ENCODE measurements around the gene PNLDC1. TPM values are rescaled to one million over a fixed set of nuclear protein-coding genes. Genes with fewer than 3 reads are reported as not detected.
A peak's percentile ranks its signal among the peaks of the same experiment; 100 is the strongest.

Gene PNLDC1
- total RNA-seq, 4 donors from 2014 or later, result not detected

DNA sequence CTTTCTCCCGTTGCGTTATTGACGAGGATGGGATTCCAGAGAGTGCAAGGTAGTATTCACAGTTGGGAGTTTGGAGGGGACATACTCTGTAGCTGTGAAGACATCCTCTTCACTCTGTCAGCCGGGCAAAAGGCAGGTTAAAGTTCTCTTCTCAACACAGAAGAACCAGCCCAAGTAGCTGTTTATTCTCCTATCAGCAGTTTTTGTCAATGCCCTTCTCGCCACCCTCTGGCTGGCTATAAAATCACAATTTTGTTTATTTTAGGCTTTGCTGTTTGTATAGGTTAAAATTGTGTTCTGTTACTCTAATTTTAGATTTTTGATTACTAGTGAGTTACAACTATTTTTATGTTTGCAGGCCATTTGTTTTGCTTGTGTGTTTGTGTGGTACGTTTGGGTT, 52.8 kb downstream of the PNLDC1 start:
- Histone ChIP-seq H3K4me1 (no peaks in the 10 kb centered on the region), H3K27ac (no peak overlapping the region), H3K27me3 (no peaks in the 10 kb centered on the region), H3K36me3 (no peaks in the 10 kb centered on the region), H3K9me3 (peaks cover 0 to 7% (median 0%) of the 10 kb centered on the region in 4 donors), H3K4me3 (no peak overlapping the region)
- DNase-seq, result no peak
- TF ChIP-seq CTCF (IDR thresholded peaks at IDR 0.05), result peak in 4 of 6 experiments; percentile 8 to 44 (median 39)
- no peak for TF ChIP-seq POLR2A (IDR thresholded peaks at IDR 0.05)

- Histone ChIP-seq H3K9me3 (peaks cover 0 to 3% (median 0%) of the 10 kb centered on the region in 4 donors), H3K27me3 (no peaks in the 10 kb centered on the region), H3K4me3 (no peak overlapping the region), H3K27ac (no peak overlapping the region), H3K36me3 (no peaks in the 10 kb centered on the region), H3K4me1 (no peaks in the 10 kb centered on the region)
- TF ChIP-seq POLR2A (IDR thresholded peaks at IDR 0.05) (no peak), CTCF (IDR thresholded peaks at IDR 0.05) (no peak)
- no peak for DNase-seq
These were observed 53.7 kb downstream of the PNLDC1 start for GRCh38 chr6:159853754-159854153.

GRCh38 chr6:159854959-159855358, 54.9 kb downstream of the PNLDC1 start:
- H3K36me3 ChIP-seq, result no peaks in the 10 kb centered on the region
- no peaks in the 10 kb centered on the region for H3K4me1 ChIP-seq

DNA sequence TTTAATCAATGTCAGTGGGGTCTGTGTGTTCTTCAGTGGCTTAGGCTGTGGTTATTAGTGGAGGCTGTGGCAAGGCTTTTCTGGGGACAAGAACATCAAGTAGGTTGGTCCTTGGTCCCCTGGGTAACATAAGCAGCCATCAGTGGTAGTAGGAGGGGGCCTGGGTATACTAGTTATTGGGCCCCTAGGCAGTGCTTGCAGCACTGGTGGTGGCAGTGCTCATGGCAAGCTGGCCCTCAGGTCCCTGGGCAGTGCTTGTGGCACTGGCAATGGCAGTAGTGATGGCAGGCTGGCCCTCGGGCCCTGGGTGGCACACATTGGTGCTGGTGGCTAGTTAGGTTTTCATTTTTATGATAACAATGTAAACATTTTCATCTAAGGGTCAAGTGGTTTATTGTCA, 58.2 kb downstream of the PNLDC1 start:
- Histone ChIP-seq H3K4me3 (no peak overlapping the region), H3K36me3 (no peaks in the 10 kb centered on the region), H3K9me3 (no peaks in the 10 kb centered on the region), H3K27me3 (no peaks in the 10 kb centered on the region), H3K27ac (no peak overlapping the region), H3K4me1 (no peaks in the 10 kb centered on the region)
- no peak for DNase-seq
- TF ChIP-seq POLR2A (IDR thresholded peaks at IDR 0.05), result no peak
- no peak for TF ChIP-seq CTCF (IDR thresholded peaks at IDR 0.05)

More at GRCh38 chr6:159854959-159855358, 54.9 kb downstream of the PNLDC1 start:
- TF ChIP-seq CTCF (IDR thresholded peaks at IDR 0.05) (no peak), POLR2A (IDR thresholded peaks at IDR 0.05) (no peak)
- H3K9me3 ChIP-seq, result no peaks in the 10 kb centered on the region
- no peak overlapping the region for H3K4me3 ChIP-seq
- DNase-seq, result no peak
- H3K27ac ChIP-seq, result no peak overlapping the region
- H3K27me3 ChIP-seq, result no peaks in the 10 kb centered on the region

- TF ChIP-seq CTCF (IDR thresholded peaks at IDR 0.05) (no peak), POLR2A (IDR thresholded peaks at IDR 0.05) (no peak)
- Histone ChIP-seq H3K4me3 (no peak overlapping the region), H3K4me1 (no peaks in the 10 kb centered on the region), H3K9me3 (no peaks in the 10 kb centered on the region), H3K27ac (no peak overlapping the region), H3K27me3 (no peaks in the 10 kb centered on the region), H3K36me3 (no peaks in the 10 kb centered on the region)
- no peak for DNase-seq
These were observed 60.4 kb downstream of the PNLDC1 start for GRCh38 chr6:159860482-159860881.

DNA sequence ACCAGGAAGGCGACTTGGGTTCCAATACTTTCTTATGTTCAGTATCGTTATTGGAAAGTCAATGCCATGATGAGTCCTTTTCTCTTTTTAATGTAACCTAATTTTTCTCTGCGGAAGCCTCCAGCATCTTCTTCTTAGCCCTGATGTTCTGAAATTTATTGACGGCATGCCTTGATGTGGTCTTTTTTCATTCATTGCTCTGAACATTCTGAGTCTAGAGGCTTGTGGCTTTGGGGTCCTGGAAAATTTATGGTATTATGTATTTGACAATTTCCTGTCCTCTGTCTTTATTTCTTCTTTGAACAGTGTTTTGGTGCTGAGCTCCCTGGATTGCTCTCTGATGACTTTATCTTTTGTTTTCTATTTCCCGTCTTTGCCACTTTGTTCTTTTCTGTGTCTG, 62.0 kb downstream of the PNLDC1 start:
- TF ChIP-seq POLR2A (IDR thresholded peaks at IDR 0.05) (no peak), CTCF (IDR thresholded peaks at IDR 0.05) (no peak)
- no peak overlapping the region for H3K4me3 ChIP-seq
- no peaks in the 10 kb centered on the region for H3K27me3 ChIP-seq
- no peak overlapping the region for H3K27ac ChIP-seq
- no peaks in the 10 kb centered on the region for H3K36me3 ChIP-seq
- no peaks in the 10 kb centered on the region for H3K9me3 ChIP-seq
- DNase-seq, result no peak
- no peaks in the 10 kb centered on the region for H3K4me1 ChIP-seq
